Keratinocyte (primary cell): ENCODE measurements around the gene DPYSL4. TPM values are rescaled to one million over a fixed set of nuclear protein-coding genes. Genes with fewer than 3 reads are reported as not detected.

Experiments used
- DNase-seq: peaks from one replicate; pipeline ENCODE4 v3.0.0-alpha.2; 2011; ENCODE audit warnings: low read depth, missing footprints, low spot score
- FAIRE-seq: peaks from 2 replicates; lab custom pipeline; 2011; peaks lifted over from hg19 to GRCh38; lab: Jason Lieb, UNC
- H2AFZ ChIP-seq: 2 replicates; pipeline ENCODE4 v1.6.0; 2012; ENCODE audit warnings: low read length, control low read depth, inconsistent platforms; ENCODE audit not compliant: control insufficient read depth
- H3K27ac ChIP-seq: 2 replicates; pipeline ENCODE4 v1.5.1; 2011; ENCODE audit warnings: low read length; ENCODE audit not compliant: control insufficient read depth, insufficient read depth
- H3K27me3 ChIP-seq: 3 replicates; pipeline ENCODE4 v1.6.0; 2011; ENCODE audit warnings: low read length; ENCODE audit not compliant: control insufficient read depth, insufficient read depth; ENCODE audit errors: extremely low read depth
- H3K36me3 ChIP-seq, 2 experiments: 2 replicates in 1 of 2; 3 replicates in 1 of 2; pipeline ENCODE4 v1.5.1; 2011; ENCODE audit warnings: low read length in 2 of 2, mild to moderate bottlenecking in 1 of 2; ENCODE audit not compliant: control insufficient read depth in 2 of 2, insufficient read depth in 2 of 2; ENCODE audit errors: extremely low read depth in 1 of 2
- H3K4me1 ChIP-seq: 3 replicates; pipeline ENCODE4 v1.5.1; 2011; ENCODE audit warnings: low read length; ENCODE audit not compliant: control insufficient read depth, insufficient read depth; ENCODE audit errors: extremely low read depth
- H3K4me2 ChIP-seq: 3 replicates; pipeline ENCODE4 v1.6.0; 2011; ENCODE audit warnings: low read depth, low read length; ENCODE audit not compliant: control insufficient read depth, insufficient read depth; ENCODE audit errors: extremely low read depth
- H3K4me3 ChIP-seq, 3 experiments: fragments of 200-600 bp in 1 of 3; sonication (generic) in 1 of 3; 2 replicates in 2 of 3; 3 replicates in 1 of 3; pipeline ENCODE4 v1.5.1; 2011 to 2016; ENCODE audit warnings: low read length in 3 of 3, mild to moderate bottlenecking in 3 of 3, control low read depth in 2 of 3, inconsistent platforms in 1 of 3, low read depth in 1 of 3, mixed read lengths in 1 of 3, mixed run types in 1 of 3, moderate library complexity in 1 of 3; ENCODE audit not compliant: control insufficient read depth in 2 of 3, insufficient read depth in 2 of 3; ENCODE audit errors: extremely low read depth in 1 of 3
- H3K79me2 ChIP-seq: 2 replicates; pipeline ENCODE4 v1.6.0; 2012; ENCODE audit warnings: low read length; ENCODE audit not compliant: control insufficient read depth, insufficient read depth
- H3K9ac ChIP-seq: 3 replicates; pipeline ENCODE4 v1.6.0; 2011; ENCODE audit warnings: low read length; ENCODE audit not compliant: control insufficient read depth, insufficient read depth; ENCODE audit errors: extremely low read depth
- H3K9me1 ChIP-seq: 3 replicates; pipeline ENCODE4 v1.6.0; 2011; ENCODE audit warnings: low read length; ENCODE audit not compliant: control insufficient read depth, insufficient read depth; ENCODE audit errors: extremely low read depth
- H3K9me3 ChIP-seq: 2 replicates; pipeline ENCODE4 v1.5.1; 2012; ENCODE audit warnings: low read depth, low read length; ENCODE audit not compliant: control insufficient read depth
- H4K20me1 ChIP-seq: 3 replicates; pipeline ENCODE4 v1.6.0; 2011; ENCODE audit warnings: low read length; ENCODE audit not compliant: control insufficient read depth, insufficient read depth; ENCODE audit errors: extremely low read depth
- EZH2 ChIP-seq: IDR thresholded peaks from one replicate; pipeline ENCODE4 v1.6.1; 2012; ENCODE audit warnings: inconsistent platforms, mild to moderate bottlenecking, low read length, moderate library complexity
- dilution Hi-C: fragments of 300-500 bp; cut with MboI; formaldehyde crosslinking; loops from one replicate; pipeline ENCODE4 v1.7.0; 2020; ENCODE audit warnings: low sequenced_read_pairs; ENCODE audit not compliant: extremely low pct_ligation_motif_present
- polyA plus RNA-seq, 5 experiments: library from polyadenylated mRNA; depleted of rRNA in 3 of 5; stranded (reverse) in 3 of 5; stranded (forward) in 1 of 5; unstranded in 1 of 5; fragments of >200 nt; gene quantifications; 1 replicate in 1 of 5; 2 replicates in 3 of 5; 3 replicates in 1 of 5; pipeline versions ENCODE4 v1.2.1 to v1.2.3, GENCODE V29; 2011 to 2012; ENCODE audit warnings: missing spikeins in 2 of 5, low read depth in 1 of 5, low replicate concordance in 1 of 5
- TF ChIP-seq, protein P1 (sequence below), 3 experiments: IDR thresholded peaks in 1 of 3; conservative IDR thresholded peaks in 1 of 3; optimal IDR thresholded peaks in 1 of 3; 2 replicates in 2 of 3; 3 replicates in 1 of 3; pipeline versions ENCODE3 to v1.5.1; 2011; ENCODE audit warnings: low read length in 3 of 3, mild to moderate bottlenecking in 3 of 3, moderate library complexity in 2 of 3, control low read depth in 1 of 3, inconsistent platforms in 1 of 3; ENCODE audit not compliant: insufficient read depth in 2 of 3; ENCODE audit errors: extremely low read depth in 1 of 3

The DPYSL4 gene
- polyA plus RNA-seq, 1 donor (not counting 4 experiments of a cell fraction or from before 2014, with no cell fraction given): 7.4 TPM

DNA sequence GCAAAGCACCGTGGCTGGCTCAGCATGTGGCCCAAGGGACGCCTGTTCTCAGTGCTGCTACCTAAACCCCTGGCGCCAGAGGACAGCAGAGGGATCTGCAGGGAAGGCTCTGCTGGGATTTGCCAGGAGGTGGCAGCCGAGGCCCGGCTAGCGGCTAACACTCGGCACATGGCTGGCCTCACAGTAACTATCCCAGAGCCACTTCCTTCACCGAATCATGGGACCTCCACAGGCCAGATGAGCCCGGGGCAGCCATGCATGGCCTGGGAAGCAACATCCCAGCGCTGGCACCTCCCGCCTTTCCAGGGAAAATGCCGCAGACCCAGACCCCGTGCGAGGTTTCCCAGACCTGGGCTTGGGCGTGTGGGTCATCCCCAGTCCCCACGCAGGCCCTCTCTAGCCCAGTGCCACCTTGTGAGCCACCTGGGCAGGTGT, 36.4 kb downstream of the DPYSL4 start:
- H3K9me3 ChIP-seq: no peaks in the 10 kb centered on the region
- H3K27ac ChIP-seq: no peak overlapping the region
- peak overlapping the region; percentile 9 for H2AFZ ChIP-seq
- no peaks in the 10 kb centered on the region for H3K9me1 ChIP-seq
- H3K79me2 ChIP-seq: no peaks in the 10 kb centered on the region
- H3K36me3 ChIP-seq: no peaks in the 10 kb centered on the region
- H3K9ac ChIP-seq: no peak overlapping the region
- dilution Hi-C loops: no loop called here
- H4K20me1 ChIP-seq: no peaks in the 10 kb centered on the region
- FAIRE-seq (peak; percentile 51), DNase-seq (peak; percentile 30)
- H3K4me3 ChIP-seq: no peak overlapping the region
- no peaks in the 10 kb centered on the region for H3K27me3 ChIP-seq
- no peaks in the 10 kb centered on the region for H3K4me1 ChIP-seq
- H3K4me2 ChIP-seq: no peak overlapping the region
- no peak for TF ChIP-seq EZH2
- TF ChIP-seq, protein P1, sequence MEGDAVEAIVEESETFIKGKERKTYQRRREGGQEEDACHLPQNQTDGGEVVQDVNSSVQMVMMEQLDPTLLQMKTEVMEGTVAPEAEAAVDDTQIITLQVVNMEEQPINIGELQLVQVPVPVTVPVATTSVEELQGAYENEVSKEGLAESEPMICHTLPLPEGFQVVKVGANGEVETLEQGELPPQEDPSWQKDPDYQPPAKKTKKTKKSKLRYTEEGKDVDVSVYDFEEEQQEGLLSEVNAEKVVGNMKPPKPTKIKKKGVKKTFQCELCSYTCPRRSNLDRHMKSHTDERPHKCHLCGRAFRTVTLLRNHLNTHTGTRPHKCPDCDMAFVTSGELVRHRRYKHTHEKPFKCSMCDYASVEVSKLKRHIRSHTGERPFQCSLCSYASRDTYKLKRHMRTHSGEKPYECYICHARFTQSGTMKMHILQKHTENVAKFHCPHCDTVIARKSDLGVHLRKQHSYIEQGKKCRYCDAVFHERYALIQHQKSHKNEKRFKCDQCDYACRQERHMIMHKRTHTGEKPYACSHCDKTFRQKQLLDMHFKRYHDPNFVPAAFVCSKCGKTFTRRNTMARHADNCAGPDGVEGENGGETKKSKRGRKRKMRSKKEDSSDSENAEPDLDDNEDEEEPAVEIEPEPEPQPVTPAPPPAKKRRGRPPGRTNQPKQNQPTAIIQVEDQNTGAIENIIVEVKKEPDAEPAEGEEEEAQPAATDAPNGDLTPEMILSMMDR (optimal IDR thresholded peaks at IDR 0.05 in 1 of 3, IDR thresholded peaks at IDR 0.05 in 1 of 3, conservative IDR thresholded peaks at IDR 0.05 in 1 of 3; ENCODE audit: extremely low read depth in 1 of 3, insufficient read depth in 2 of 3, low read length in 3 of 3): peak; percentile 92 to 99 (median 98)

DNA sequence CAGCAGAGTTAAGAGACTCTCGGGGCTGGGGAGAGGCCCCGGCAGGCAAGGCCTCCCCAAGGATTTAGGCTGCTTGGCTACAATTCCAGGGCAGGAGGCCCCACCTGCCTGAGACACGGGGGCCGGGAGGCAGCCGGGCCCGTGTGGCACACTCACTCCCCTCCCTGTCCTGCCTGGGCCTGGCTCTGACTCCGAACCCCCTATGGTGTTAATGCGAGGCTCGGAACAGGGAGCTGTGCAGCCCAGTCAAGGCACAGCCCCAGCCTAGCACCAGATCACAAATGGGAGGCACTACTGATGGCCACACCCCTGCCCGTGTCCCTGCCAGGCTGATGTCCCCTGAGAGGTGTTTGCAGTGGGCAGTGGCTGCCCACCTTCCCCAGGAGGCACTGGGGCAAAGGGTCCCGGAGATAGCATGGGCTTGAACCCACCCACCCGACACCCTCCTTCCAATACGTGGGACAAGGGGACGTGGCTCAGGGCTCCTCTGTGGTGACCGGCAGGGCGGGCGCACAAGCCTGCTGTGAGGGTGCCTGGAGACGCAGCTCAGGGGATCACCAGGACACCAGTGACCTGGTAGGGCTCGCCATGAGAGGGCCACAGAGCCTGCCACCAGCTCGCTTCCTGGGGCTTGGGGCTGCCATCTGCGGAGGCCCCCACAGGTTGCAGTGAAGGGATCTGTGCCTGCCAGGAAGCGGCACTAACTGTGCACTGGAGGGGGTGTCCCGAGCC, 37.0 kb downstream of the DPYSL4 start:
- Histone ChIP-seq H3K79me2 (no peaks in the 10 kb centered on the region), H3K4me1 (no peaks in the 10 kb centered on the region), H3K27me3 (no peaks in the 10 kb centered on the region), H3K9me1 (no peaks in the 10 kb centered on the region), H3K9ac (no peak overlapping the region), H4K20me1 (no peaks in the 10 kb centered on the region), H3K4me2 (no peak overlapping the region), H3K27ac (no peak overlapping the region), H2AFZ (peak overlapping the region; percentile 9), H3K9me3 (no peaks in the 10 kb centered on the region), H3K4me3 (no peak overlapping the region), H3K36me3 (no peaks in the 10 kb centered on the region)
- no peak for DNase-seq
- FAIRE-seq: no peak
- dilution Hi-C loops: no loop called here
- no peak for TF ChIP-seq EZH2
- TF ChIP-seq, protein P1 (optimal IDR thresholded peaks at IDR 0.05 in 1 of 3, IDR thresholded peaks at IDR 0.05 in 1 of 3, conservative IDR thresholded peaks at IDR 0.05 in 1 of 3; ENCODE audit: extremely low read depth in 1 of 3, insufficient read depth in 2 of 3, low read length in 3 of 3): no peak
